GM18511 (cell line): ENCODE measurements around the gene TULP1.

Source experiments
- ATAC-seq: cut with Tn5 transposase; IDR thresholded peaks from one replicate; pipeline ENCODE4 v1.9.1; 2021; ENCODE audit warnings: mild to moderate bottlenecking, moderate library complexity; ENCODE audit not compliant: unreplicated experiment

Gene TULP1

DNA sequence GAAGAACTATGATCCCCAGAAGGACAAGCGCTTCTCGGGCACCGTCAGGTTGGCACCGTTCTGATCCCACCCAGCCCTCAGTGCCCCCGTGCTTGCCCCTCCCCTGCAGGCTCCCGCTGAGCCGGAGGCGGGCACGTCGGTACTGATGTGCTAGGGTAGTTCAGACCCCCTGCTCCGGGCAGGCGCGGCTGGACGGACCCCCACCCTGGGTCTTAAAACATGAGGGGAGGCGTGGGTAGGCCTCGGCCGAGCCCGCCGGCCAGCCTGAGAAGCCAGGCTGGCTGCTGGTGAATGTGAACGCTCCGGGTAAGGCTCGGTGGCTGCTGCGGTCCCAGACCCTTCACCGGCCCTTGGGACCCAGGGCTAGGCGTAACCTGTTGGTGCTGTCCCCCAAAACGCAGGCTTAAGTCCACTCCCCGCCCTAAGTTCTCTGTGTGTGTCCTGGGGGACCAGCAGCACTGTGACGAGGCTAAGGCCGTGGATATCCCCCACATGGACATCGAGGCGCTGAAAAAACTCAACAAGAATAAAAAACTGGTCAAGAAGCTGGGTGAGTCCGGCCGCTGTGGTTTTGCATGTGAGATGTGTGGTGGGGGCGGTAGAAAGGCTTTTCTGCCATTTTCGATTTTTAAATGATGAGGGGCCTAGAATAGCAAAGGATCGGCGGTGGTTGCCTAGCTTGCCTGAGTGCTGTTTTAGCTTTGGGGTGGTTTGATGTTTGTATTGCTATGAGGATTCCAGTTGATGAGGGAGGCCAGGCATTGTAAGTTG, 43.5 kb downstream of the TULP1 start:
- no peak for ATAC-seq

DNA sequence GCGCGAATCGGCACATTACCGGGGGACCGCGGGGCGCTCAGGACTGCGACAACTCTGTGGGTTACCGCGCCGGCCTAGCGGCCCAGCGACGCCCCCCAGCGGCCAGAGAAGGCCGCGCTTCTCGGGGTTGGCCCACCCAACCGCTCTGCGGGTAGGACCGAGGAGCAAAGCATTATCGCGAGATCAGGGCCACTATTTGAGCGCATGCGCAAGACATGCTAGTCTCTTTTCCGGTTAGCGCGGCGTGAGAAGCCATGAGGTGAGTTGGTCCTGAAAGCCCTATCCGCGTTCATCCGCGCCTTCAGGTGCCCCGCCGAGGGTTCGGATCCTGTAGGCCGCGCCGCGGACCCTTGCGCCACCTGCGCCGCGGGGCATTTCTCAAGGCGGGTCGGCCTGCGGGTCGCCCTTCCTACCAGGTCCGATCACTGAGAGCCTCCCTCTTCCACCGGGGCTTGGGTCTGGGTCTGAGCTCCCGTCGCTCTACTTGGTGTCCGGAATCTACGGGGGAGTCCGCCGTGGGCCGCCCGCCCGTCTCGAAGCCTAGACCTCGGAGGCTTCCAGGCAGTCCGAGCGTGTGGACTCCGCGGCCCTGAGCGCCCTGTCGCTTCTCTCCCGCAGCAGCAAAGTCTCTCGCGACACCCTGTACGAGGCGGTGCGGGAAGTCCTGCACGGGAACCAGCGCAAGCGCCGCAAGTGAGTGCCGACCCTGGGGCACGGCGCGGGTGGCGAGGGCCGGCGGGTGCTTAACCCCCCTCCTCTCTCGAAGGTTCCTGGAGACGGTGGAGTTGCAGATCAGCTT, 44.3 kb downstream of the TULP1 start, which contains the start of gene RPL10A:
TSS of gene RPL10A (plus strand) at position 221 of the 799 bp plus-strand sequence. CDS start at position 255, 34 bp downstream.
- ATAC-seq, result peak; percentile 81

DNA sequence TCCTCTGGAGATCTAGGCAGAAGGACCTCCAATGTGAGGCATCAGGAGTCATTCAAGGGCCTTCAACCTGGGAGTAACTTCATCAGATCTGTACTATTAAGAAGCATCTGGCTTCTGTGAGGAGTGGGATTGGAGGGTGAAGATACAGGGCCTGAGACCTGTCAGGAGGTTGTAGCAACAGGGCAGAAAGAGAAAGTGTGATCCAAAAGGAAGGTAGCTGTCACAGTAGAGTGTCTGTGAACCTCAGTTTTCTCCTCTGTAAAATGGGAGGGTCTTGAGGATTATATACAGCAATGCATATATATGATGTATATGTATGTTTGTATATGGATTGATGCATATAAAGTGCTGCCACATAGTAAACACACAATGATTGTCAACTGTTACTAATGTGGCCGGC, 47.0 kb downstream of the TULP1 start:
- no peak for ATAC-seq

DNA sequence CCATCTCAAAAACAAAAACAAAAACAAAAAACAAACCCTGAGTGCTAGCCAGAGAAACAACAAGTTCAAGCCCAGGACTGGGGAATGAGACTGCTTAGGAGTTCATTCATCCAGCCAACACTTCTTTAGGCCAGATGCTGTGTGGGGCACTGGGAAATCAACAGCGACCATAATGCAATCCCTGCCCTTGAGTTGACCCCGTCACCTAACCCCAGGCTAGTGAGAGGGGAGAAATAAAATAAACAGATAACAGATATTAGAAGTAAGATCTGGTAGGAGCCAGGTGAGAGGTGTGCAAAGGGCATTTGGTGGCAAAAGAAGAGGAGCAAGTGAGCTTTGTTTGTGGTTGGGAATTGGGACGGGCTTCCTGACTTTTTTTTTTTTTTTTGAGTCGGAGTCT, 49.4 kb downstream of the TULP1 start:
- ATAC-seq, result no peak

DNA sequence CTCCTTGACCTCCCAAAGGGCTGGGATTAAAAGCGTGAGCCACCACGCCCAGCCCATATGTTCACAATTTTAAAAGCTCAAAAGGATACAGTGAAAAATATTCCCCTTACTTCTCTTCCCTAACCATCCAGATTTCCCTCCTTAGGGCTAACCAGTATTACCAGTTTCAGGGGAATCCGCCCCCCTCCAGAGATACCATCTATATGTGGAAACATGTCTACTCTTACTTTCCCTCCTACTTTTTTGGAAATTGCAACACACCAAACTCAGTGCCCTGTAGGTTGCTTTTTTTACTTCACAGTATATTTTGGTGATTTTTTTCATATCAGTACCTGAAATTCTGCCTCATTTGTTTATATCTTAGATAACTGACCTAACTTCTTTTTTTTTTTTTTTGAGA, 51.4 kb downstream of the TULP1 start:
- no peak for ATAC-seq

DNA sequence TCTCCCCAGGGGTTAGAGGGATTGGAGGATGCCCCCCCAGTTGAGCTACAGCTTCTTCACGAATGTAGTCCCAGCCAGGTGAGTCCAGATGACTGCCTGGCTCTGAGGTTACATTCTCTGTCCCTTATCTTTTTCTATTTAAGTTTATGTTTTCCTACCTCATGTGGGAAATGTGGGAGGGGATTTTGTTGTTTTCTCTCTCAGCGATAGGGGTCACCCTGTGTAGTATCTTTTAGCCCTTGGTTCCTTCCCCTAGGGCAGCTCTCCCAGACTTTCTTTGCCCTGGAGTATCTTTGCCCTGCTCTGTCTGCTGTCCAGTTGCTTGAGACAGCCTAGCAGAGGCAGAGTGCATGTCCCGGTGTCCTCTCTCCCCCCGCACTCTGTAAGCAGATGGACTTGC, 54.8 kb downstream of the TULP1 start:
- no peak for ATAC-seq

DNA sequence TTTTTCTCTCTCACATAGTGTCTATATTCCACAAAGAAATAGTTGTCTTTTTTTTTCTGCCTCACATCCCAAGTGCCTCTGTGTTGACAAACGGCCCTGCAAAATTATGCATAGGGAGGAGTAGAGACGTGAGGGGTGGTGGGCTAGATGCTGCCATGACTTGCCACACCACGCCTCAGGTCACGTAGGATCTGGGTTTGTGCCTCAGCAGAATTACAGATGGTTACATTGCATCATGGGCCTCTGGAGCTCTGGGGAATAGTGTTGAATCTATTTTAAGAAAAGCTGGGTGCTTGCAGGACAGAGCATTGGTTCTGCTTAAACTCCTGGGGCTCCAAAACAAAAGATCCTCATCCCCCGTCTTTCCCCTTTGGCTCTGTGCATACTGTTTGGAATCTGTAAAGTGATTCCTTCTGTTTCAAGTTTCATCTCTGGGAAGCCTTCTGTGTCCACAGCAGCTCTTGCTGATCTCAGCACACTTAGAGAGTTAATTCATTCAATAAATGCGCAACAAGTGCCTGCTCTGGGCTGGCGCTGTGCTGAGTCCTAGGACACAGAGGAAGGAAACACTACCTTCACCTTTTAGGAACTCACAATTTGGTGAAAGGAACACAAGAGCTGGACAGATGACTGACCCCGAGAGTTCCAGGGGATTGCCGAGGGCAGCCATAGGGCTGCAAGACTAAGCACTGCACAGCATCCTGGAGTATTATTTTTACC, 58.1 kb downstream of the TULP1 start:
- ATAC-seq, result no peak

DNA sequence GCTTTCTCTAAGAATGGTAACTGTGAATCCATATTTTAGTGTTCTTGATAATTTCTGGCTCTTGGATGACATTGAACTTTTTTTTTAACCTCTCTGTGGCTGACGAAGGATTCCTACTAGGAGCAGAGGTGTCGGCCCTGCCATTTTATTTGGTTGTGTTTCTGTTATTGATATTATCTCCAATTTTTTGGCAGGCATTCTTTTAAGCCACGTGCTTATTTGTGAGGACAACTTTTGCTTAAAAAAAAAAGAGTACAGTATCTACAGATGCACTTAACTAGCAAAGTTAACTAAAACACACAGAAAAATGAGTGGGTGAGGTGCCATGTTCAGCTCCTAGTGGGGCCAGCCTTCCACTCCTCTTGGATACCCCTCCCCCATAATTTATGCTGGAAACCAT, 59.5 kb downstream of the TULP1 start:
- no peak for ATAC-seq

DNA sequence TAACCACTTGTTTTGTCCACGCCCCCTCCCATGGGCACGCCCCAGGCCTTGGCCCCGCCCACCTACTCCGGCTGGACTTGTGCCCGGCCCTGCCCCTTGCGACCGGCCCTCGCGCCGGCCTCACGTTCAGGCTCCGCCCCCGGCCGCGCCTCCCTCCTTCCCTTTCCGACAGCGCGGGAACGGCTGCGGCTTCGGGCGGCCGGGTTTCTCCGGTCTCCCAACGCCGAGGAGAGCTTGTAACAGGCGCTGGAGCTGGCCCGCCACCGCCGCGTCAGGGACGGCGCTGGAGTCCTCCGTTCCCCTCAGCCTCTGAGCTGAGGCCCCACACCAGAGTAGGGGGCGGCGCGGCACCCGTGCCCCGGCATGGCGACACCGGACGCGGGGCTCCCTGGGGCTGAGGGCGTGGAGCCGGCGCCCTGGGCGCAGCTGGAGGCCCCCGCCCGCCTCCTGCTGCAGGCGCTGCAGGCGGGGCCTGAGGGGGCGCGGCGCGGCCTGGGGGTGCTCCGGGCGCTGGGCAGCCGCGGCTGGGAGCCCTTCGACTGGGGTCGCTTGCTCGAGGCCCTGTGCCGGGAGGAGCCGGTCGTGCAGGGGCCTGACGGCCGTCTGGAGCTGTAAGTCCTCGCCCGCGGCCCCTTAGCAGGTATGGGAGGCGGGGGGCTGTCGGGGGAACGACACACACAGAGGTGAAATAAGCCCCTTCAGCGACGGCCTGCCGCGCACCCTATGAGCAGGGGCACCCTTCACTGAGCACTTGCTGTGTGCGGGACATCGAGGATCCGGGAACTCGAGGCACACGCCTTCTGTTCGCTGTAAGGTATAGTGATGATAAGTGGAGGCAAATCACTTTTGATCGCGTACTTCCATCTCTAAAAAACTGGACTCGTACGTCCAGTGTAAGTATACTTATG, 60.3 kb downstream of the TULP1 start, which contains the start of gene FANCE:
TSS of gene FANCE (plus strand) at position 156 of the 908 bp plus-strand sequence. CDS start at position 364, 208 bp downstream.
- ATAC-seq, result peak; percentile 93

DNA sequence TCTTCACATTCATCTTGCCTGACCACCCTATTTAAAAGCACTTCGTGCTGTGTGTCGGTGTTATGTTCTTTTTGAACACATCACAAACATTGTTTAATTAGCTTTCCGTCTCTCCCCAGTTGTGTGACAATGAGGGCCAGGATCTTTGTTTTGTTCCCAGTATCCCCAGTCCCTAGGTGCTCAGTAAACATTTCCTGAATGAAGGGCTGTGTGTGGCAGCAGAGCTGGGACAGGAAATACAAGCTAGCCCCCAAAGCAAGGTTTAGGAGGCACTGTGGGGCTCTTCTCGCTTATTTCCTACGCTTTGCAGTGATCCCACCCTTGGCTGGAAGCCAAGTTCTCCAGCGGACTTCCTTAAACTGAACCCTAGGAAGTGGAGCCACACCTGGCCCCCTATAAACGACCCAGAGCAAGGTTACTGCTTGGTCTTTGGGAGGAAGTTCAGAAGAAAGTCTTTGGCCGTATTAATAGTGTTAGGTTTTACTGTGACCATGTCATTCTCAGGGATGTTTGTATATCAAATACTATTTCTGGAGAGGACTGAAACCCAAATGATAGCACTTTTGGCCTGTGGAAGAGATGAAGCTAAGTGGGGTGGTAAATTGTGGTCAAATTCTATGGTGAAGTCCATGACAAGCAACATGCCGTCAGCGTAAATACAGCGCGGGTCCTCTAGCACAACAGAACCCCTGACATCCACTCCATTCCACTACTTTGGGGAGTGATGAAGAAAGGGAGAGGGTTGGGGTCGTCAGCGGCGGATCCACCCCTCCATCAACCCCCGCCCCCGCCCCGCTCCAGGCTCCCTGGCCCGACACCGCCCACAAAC, 61.1 kb downstream of the TULP1 start:
- ATAC-seq, result peak; percentile 15

DNA sequence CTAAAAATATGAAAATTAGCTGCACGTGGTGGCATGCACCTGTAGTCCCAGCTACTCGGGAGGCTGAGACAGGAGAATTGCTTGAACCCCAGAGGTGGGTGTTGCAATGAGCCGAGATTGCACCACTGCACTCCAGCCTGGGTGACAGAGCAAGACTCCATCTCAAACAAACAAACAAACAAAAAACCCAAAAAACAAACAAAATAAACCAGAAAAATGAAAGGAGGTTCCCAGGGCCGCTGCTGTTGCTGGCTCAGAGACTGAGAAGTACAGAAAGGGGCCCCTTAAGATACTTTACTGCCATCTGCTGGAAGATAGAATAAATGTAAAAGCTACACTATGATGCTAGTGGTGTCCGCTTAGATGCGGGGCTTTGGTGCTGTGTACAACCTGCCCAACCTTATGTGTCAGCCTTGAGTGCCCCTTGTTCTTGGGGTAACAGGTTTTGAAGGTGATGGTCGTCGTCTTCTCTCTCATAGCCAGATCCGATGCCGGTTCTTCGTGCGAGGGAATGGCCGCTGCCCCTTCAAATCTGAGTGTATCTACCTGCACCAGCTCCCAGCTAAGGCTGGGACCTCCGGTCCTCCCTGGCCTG, 63.3 kb downstream of the TULP1 start:
- peak; percentile 44 for ATAC-seq

DNA sequence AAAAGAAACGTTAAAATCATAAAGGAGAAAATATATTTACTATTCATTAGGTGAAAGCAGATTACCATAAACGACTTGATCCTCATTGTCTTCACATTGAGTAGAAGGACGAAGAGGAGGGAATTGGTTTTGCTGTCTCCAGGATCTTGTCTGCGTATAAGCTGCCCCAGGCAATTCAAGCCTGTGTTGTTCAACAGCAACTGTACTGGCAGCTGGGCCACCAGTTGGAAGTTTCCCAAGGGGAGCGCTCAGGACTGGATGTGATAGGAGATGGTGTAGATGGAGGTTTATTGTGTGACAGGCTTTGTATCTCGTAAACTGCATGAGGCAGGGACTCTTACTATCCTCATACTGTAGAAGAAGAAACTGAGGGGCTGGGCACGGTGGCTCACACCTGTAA, 64.5 kb downstream of the TULP1 start:
- no peak for ATAC-seq
